DND-41 (cell line): ENCODE measurements around the gene TSPYL2.

Source experiments
- ATAC-seq: fragments of 200-7000 bp; cut with Tn5 transposase; 3 replicates; pipeline ENCODE4 v1.9.1; 2021; ENCODE audit warnings: low read depth; ENCODE audit not compliant: insufficient read depth
- DNase-seq: peaks from one replicate; pipeline ENCODE4 v3.0.0-alpha.2; 2020
- H2AFZ ChIP-seq: 2 replicates; pipeline ENCODE4 v1.6.0; 2012; ENCODE audit warnings: low read depth, low read length
- H3K27ac ChIP-seq: 2 replicates; pipeline ENCODE4 v1.5.1; 2012; ENCODE audit warnings: low read length, inconsistent platforms
- H3K27me3 ChIP-seq: fragments of 200-600 bp; sonication (generic); 2 replicates; pipeline ENCODE4 v1.6.0; 2012; ENCODE audit warnings: low read length, mild to moderate bottlenecking, inconsistent platforms; ENCODE audit not compliant: insufficient read depth, poor library complexity
- H3K36me3 ChIP-seq: 2 replicates; pipeline ENCODE4 v1.5.1; 2012; ENCODE audit warnings: low read length, inconsistent platforms; ENCODE audit not compliant: insufficient read depth
- H3K4me1 ChIP-seq: 2 replicates; pipeline ENCODE4 v1.5.1; 2012; ENCODE audit warnings: mild to moderate bottlenecking, low read length; ENCODE audit not compliant: insufficient read depth
- H3K4me2 ChIP-seq: 2 replicates; pipeline ENCODE4 v1.6.0; 2012; ENCODE audit warnings: mild to moderate bottlenecking, moderate library complexity, low read length, inconsistent platforms; ENCODE audit not compliant: insufficient read depth
- H3K4me3 ChIP-seq, 2 experiments: fragments of 200-600 bp in 1 of 2; shearing (Covaris generic) in 1 of 2; 2 replicates each; pipeline ENCODE4 v1.5.1; 2012 to 2016; ENCODE audit warnings: inconsistent platforms in 2 of 2, low read length in 2 of 2, mild to moderate bottlenecking in 2 of 2, low read depth in 1 of 2, moderate library complexity in 1 of 2
- H3K79me2 ChIP-seq: 2 replicates; pipeline ENCODE4 v1.6.0; 2012; ENCODE audit warnings: low read length, inconsistent platforms; ENCODE audit not compliant: insufficient read depth
- H3K9ac ChIP-seq: 2 replicates; pipeline ENCODE4 v1.6.0; 2012; ENCODE audit warnings: low read depth, mild to moderate bottlenecking, inconsistent platforms, low read length, moderate library complexity
- H3K9me3 ChIP-seq: 2 replicates; pipeline ENCODE4 v1.5.1; 2012; ENCODE audit warnings: low read length, moderate library complexity, mild to moderate bottlenecking, inconsistent platforms; ENCODE audit not compliant: insufficient read depth, severe bottlenecking
- H4K20me1 ChIP-seq: 2 replicates; pipeline ENCODE4 v1.6.0; 2012; ENCODE audit warnings: low read length; ENCODE audit not compliant: insufficient read depth
- CTCF ChIP-seq: IDR thresholded peaks from 2 replicates; pipeline ENCODE4 v1.5.1; 2012; ENCODE audit warnings: borderline replicate concordance, low read length, moderate library complexity, mild to moderate bottlenecking; ENCODE audit not compliant: poor library complexity, severe bottlenecking; ENCODE audit errors: extremely low read depth
- EZH2 ChIP-seq: IDR thresholded peaks from 3 replicates; pipeline ENCODE4 v1.6.1; 2012; ENCODE audit warnings: borderline replicate concordance, low read depth, mild to moderate bottlenecking, moderate library complexity, low read length, inconsistent platforms; ENCODE audit not compliant: severe bottlenecking

The TSPYL2 gene

GRCh38 chrX:53091354-53091753 lies 9.2 kb downstream of the TSPYL2 start:
- Histone ChIP-seq H3K4me1 (peaks cover 27% of the 10 kb centered on the region), H3K9me3 (no peaks in the 10 kb centered on the region), H3K27me3 (no peaks in the 10 kb centered on the region), H4K20me1 (no peaks in the 10 kb centered on the region), H3K9ac (no peak overlapping the region), H3K4me3 (no peak overlapping the region), H3K79me2 (peaks cover 21% of the 10 kb centered on the region), H3K27ac (no peak overlapping the region), H2AFZ (no peak overlapping the region), H3K4me2 (no peak overlapping the region), H3K36me3 (peaks cover 10% of the 10 kb centered on the region)
- TF ChIP-seq EZH2 (no peak), CTCF (no peak)
- DNase-seq (no peak), ATAC-seq (no peak)

DNA sequence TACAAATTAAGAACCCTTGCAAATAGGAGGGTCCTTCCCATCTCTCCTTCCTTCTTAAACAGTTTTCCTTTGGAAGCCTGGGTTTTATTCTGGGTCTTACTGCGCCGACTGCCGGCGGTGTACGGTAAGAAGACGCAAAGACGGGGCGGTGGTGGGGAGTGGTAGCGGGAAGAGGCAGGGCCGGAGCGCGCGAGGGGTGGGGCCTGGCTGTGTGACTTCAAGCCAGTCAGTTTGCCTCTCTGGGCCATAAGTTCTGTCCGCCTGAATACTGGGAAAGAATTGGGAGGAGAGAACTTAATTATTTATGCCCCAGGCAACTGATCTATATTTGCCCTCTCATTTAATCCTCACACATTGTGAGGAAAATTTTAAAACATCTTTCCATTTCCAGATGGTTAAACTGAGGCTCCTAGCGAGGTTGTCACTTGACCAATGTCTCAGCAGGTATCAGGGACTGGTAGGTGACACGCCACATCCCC lies 11.0 kb downstream of the TSPYL2 start:
- peak; percentile 73 for ATAC-seq
- H3K4me2 ChIP-seq, result peak overlapping the region; percentile 96
- H3K9me3 ChIP-seq, result no peaks in the 10 kb centered on the region
- peak overlapping the region; percentile 69 for H3K9ac ChIP-seq
- peak overlapping the region; percentile 98 for H2AFZ ChIP-seq
- peak overlapping the region; percentile 99 for H3K27ac ChIP-seq
- peaks cover 27% of the 10 kb centered on the region for H3K4me1 ChIP-seq
- H3K27me3 ChIP-seq, result no peaks in the 10 kb centered on the region
- H4K20me1 ChIP-seq, result no peaks in the 10 kb centered on the region
- TF ChIP-seq EZH2 (no peak), CTCF (peak; percentile 73)
- H3K4me3 ChIP-seq, result peak overlapping the region; percentile 32 to 78; a peak in 3 of 4 replicates
- peak; percentile 84 for DNase-seq
- 0 out of 2 replicates have a peak, but pooled peaks cover 5% of the 10 kb centered on the region for H3K36me3 ChIP-seq
- H3K79me2 ChIP-seq, result peaks cover 24% of the 10 kb centered on the region

GRCh38 chrX:53093748-53094581 lies 11.8 kb downstream of the TSPYL2 start, which contains the start of gene KANTR:
Gene KANTR (plus strand): TSS chrX:53094142. CDS start chrX:53124273, 30,131 bp downstream.
- H3K4me2 ChIP-seq, result peak within 1 kb of the TSS; percentile 96
- H2AFZ ChIP-seq, result peak within 1 kb of the TSS; percentile 98
- H3K9ac ChIP-seq, result peak within 1 kb of the TSS; percentile 69
- ATAC-seq (peak; percentile 85), DNase-seq (peak; percentile 92)
- H3K27ac ChIP-seq, result peak within 1 kb of the TSS; percentile 99
- H3K9me3 ChIP-seq, result no peaks in the 10 kb centered on the region
- peaks cover 27% of the 10 kb centered on the region for H3K4me1 ChIP-seq
- no peaks in the 10 kb centered on the region for H4K20me1 ChIP-seq
- no peaks in the 10 kb centered on the region for H3K27me3 ChIP-seq
- TF ChIP-seq EZH2 (no peak), CTCF (no peak)
- peak within 1 kb of the TSS; percentile 49 to 78; a peak in 3 of 4 replicates for H3K4me3 ChIP-seq
- H3K36me3 ChIP-seq, result peaks cover 5% of the 10 kb centered on the region; the same call in 1 of the 2 replicates
- peaks cover 24% of the 10 kb centered on the region for H3K79me2 ChIP-seq
